Measurements from ENCODE around the gene C13orf42. TPM values are rescaled to one million over a fixed set of nuclear protein-coding genes. Genes with fewer than 3 reads are reported as not detected.
A peak's percentile ranks its signal among the peaks of the same experiment; 100 is the strongest.

Gene C13orf42
- total RNA-seq, 4 donors from 2014 or later = not detected

DNA sequence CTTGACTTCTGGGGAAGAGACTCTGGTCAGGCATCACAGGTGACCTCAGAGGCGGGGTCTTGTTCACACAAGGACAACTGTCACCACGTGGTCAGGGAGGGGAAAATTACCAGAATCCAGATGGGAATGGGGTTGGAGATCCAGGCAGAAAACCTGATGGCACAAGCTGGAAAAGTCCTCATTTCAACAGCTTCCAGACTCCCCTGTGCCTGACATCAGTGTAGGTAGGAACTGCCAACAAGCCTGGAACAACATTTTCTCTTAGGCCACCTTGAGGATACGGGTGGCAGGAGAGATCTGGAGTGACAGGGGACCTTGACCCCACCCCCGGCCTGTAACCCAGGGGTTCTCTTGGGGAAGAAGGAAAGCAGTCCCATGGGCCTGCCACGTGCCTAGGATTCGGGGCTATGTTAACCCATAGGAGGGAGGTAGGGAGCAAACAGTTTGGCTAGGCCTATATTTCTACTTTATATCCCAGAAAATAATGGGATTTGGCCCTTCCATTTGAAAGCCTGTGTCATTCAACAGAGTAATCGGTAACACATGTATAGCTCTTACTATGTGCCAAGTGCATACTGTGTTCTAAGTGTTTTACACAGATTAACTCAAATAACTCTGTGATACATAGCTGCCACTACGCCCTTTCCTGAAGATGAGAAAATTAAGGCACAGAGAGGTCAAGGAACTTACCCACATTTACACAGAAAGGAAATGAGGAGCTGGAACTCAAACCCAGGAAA is 44.9 kb upstream of the C13orf42 start:
- 83 to 90% methylated on average over 2 to 8 of the region's 8 CpGs for WGBS, 2 donors (ENCODE audit: low coverage in 1 of 2)
- no peak for TF ChIP-seq POLR2AphosphoS5 (IDR thresholded peaks at IDR 0.05)
- no peak for TF ChIP-seq EP300 (IDR thresholded peaks at IDR 0.05; ENCODE audit: low read depth)
- TF ChIP-seq, protein P1, sequence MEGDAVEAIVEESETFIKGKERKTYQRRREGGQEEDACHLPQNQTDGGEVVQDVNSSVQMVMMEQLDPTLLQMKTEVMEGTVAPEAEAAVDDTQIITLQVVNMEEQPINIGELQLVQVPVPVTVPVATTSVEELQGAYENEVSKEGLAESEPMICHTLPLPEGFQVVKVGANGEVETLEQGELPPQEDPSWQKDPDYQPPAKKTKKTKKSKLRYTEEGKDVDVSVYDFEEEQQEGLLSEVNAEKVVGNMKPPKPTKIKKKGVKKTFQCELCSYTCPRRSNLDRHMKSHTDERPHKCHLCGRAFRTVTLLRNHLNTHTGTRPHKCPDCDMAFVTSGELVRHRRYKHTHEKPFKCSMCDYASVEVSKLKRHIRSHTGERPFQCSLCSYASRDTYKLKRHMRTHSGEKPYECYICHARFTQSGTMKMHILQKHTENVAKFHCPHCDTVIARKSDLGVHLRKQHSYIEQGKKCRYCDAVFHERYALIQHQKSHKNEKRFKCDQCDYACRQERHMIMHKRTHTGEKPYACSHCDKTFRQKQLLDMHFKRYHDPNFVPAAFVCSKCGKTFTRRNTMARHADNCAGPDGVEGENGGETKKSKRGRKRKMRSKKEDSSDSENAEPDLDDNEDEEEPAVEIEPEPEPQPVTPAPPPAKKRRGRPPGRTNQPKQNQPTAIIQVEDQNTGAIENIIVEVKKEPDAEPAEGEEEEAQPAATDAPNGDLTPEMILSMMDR (IDR thresholded peaks at IDR 0.05) = no peak
- TF ChIP-seq POLR2A (IDR thresholded peaks at IDR 0.05) = no peak
- Histone ChIP-seq H3K27ac (no peak overlapping the region), H3K27me3 (no peaks in the 10 kb centered on the region), H3K4me3 (no peak overlapping the region), H3K9me3 (no peaks in the 10 kb centered on the region), H3K4me1 (peaks cover 0 to 9% (median 0%) of the 10 kb centered on the region in 4 donors), H3K36me3 (no peaks in the 10 kb centered on the region)
- DNase-seq = no peak
- intact Hi-C loops (cut with DNase I; ENCODE audit: low total_unique reads) (no loop called here), in situ Hi-C loops (cut with MboI; ENCODE audit: low pct_ligation_motif_present in 1 of 4, low pct_unique_long_range_greater_than_20kb in 1 of 4, low sequenced_read_pairs in 3 of 4) (no loop called here)

- Histone ChIP-seq H3K4me3 (no peak overlapping the region), H3K36me3 (no peaks in the 10 kb centered on the region), H3K27me3 (peaks cover 5% of the 10 kb centered on the region), H3K4me1 (peaks cover 0 to 9% (median 0%) of the 10 kb centered on the region in 4 donors), H3K27ac (no peak overlapping the region), H3K9me3 (no peaks in the 10 kb centered on the region)
- no peak for DNase-seq
- in situ Hi-C loops (cut with MboI; ENCODE audit: low pct_ligation_motif_present in 1 of 4, low pct_unique_long_range_greater_than_20kb in 1 of 4, low sequenced_read_pairs in 3 of 4) (no loop called here), intact Hi-C loops (cut with DNase I; ENCODE audit: low total_unique reads) (no loop called here)
- TF ChIP-seq POLR2A (IDR thresholded peaks at IDR 0.05) (no peak), EP300 (IDR thresholded peaks at IDR 0.05; ENCODE audit: low read depth) (no peak), POLR2AphosphoS5 (IDR thresholded peaks at IDR 0.05) (no peak)
- TF ChIP-seq, protein P1 (IDR thresholded peaks at IDR 0.05) = no peak
- 89% methylated on average over 1 of the region's 1 CpG; no CpG with 5 or more reads in 1 of the 2 donors for WGBS, 2 donors (ENCODE audit: low coverage in 1 of 2)
Observed at GRCh38 chr13:51155161-51155560, 44.1 kb upstream of the C13orf42 start.

DNA sequence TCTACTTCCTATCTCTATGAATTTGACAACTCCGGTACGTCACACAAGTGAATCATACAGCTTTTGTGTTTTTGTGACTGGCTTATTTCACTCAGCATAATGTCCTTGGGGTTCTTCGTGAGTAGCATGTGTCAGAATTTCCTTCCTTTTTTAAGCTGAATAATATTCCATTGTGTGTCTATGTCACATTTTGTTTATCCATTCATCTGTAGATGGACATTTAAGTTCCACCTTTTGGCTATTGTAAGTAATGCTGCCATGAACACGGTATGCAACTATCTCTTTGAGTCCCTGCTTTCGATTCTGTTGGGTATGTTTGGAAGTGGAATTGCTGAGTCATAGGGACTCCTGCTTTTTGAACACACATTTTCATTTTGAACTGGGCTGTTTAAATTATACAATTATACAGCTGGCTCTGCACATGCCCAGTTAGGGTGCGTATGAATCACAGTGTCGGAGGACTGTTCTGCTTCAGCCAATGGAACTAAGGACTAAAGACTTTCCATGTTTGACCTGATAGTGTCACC is 43.0 kb upstream of the C13orf42 start:
- in situ Hi-C loops (cut with MboI; ENCODE audit: low pct_ligation_motif_present in 1 of 4, low pct_unique_long_range_greater_than_20kb in 1 of 4, low sequenced_read_pairs in 3 of 4) = no loop called here
- DNase-seq = no peak
- Histone ChIP-seq H3K27me3 (peaks cover 5% of the 10 kb centered on the region), H3K36me3 (no peaks in the 10 kb centered on the region), H3K4me3 (no peak overlapping the region), H3K4me1 (peaks cover 0 to 9% (median 0%) of the 10 kb centered on the region in 4 donors), H3K9me3 (no peaks in the 10 kb centered on the region), H3K27ac (peak overlapping the region in 1 of 4 donors; percentile 3)
- WGBS, 2 donors (ENCODE audit: low coverage in 1 of 2) = 61 to 63% methylated on average over 7 of the region's 7 CpGs
- intact Hi-C loops (cut with DNase I; ENCODE audit: low total_unique reads) = no loop called here
- TF ChIP-seq, protein P1 (IDR thresholded peaks at IDR 0.05) = no peak
- TF ChIP-seq POLR2A (IDR thresholded peaks at IDR 0.05) = no peak
- TF ChIP-seq POLR2AphosphoS5 (IDR thresholded peaks at IDR 0.05) = no peak
- TF ChIP-seq EP300 (IDR thresholded peaks at IDR 0.05; ENCODE audit: low read depth) = no peak

- DNase-seq = no peak
- in situ Hi-C loops (cut with MboI; ENCODE audit: low pct_ligation_motif_present in 1 of 4, low pct_unique_long_range_greater_than_20kb in 1 of 4, low sequenced_read_pairs in 3 of 4) = no loop called here
- H3K27ac ChIP-seq = no peak overlapping the region
- H3K4me3 ChIP-seq = no peak overlapping the region
- intact Hi-C loops (cut with DNase I; ENCODE audit: low total_unique reads) = no loop called here
- no peaks in the 10 kb centered on the region for H3K9me3 ChIP-seq
- H3K36me3 ChIP-seq = no peaks in the 10 kb centered on the region
- no peak for TF ChIP-seq POLR2A (IDR thresholded peaks at IDR 0.05)
- TF ChIP-seq, protein P1 (IDR thresholded peaks at IDR 0.05) = no peak
- no peak for TF ChIP-seq POLR2AphosphoS5 (IDR thresholded peaks at IDR 0.05)
- TF ChIP-seq EP300 (IDR thresholded peaks at IDR 0.05; ENCODE audit: low read depth) = no peak
- WGBS, 2 donors (ENCODE audit: low coverage in 1 of 2) = 89 to 91% methylated on average over 1 to 8 of the region's 8 CpGs
- peaks cover 0 to 9% (median 0%) of the 10 kb centered on the region in 4 donors for H3K4me1 ChIP-seq
- peaks cover 5% of the 10 kb centered on the region for H3K27me3 ChIP-seq
Observed at GRCh38 chr13:51153527-51153926, 42.5 kb upstream of the C13orf42 start.
